T1000 (cell line): ENCODE results near the gene BRME1.
A peak's percentile ranks its signal among the peaks of the same experiment; 100 is the strongest.
"Not testable (repeated sequence)": the region's sequence is repeated elsewhere in the genome, so short reads cannot be mapped to it uniquely, and the experiment has no call there.

Source experiments
- DNase-seq: peaks from one replicate; lab custom pipeline; 2025; ENCODE audit warnings: mixed read lengths; lab: John Stamatoyannopoulos, UW

The BRME1 gene

DNA sequence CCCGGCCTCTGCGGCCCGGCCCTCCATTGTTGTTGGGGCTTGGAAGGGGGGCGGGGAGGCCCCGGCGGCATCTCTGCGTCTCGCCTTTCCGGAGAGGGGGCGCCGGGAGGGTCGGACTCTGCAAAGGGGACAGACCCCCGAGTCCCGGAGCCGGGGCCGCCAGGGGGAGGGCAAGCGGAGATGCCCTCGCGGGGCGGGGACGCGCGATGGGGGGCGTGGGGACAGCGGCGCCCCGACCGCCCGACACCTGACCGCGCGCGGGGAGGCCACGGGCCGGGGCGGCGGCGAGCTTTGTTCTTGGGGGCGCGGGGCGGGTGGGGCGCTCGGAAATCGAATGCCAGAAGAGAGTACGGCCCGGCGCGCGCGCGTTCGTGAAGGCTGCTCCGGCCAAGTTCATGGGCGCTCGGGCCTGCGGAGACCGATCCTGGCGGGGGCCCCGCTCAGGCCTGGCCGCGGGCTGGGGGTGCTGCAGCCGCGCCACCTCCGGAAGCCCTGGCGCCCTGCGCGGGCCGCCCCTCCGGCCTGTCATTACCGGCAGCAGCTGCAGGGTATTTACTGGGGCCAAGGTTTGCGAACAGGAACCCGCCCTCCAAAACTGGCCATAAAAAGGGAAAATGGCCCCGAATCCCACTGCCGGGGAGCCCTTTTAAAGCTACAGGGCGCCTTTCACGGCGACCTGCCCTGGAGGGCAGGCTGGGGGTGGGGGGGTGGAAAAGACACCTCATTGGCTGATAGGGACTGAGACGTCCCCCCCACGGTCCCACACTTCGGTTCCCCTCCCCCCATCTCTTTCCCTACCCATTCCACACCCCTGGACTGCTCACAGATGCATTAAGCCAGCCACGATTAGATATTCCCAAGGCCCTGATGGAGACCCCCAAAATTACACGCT lies 40.1 kb downstream of the BRME1 start:
- no peak for DNase-seq

DNA sequence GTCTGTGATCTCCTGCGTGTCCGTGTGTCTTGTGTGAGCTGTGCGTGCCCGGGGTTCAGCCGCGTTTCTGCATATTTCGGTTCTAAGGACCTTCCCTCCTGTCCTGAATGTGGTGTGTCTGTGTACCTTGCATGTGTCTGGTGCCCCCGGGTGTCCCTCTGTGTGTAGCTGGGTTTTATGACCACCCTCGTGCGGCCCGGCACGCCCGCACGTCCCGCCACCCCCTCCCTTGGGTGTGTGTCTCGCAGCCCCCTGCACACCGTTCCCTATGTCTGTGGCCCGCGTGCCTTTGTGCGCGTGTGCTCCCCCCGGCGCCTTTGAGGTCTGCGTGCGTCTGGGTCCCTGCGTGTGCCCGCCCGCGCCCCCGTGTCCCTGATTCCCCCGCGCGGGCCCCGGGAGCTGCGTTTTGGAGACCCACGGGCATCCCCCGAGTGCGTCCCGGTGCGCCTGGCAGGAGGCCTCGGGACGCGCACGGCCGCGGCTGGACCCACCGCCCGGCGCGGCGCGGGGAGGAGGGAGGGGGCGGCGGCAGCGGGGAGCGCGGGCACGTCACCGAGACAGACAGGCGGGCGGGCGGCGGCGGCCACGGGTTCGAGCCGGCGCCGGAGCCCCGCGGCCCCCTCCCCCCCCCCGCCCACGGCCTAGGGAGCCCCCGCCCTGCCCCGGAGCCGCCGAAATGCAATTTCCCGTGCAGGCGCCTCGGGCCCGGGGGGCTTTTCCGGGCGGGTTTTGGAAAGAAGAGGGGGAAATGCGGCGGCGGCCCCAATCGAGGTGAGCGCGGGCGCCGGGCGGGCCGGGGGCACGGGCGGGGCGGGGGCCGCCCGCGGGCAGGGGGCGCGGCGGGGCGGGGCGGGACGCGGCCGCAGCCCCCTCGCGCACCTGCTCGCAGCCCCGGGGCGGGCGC lies 41.0 kb downstream of the BRME1 start:
- DNase-seq = no peak

DNA sequence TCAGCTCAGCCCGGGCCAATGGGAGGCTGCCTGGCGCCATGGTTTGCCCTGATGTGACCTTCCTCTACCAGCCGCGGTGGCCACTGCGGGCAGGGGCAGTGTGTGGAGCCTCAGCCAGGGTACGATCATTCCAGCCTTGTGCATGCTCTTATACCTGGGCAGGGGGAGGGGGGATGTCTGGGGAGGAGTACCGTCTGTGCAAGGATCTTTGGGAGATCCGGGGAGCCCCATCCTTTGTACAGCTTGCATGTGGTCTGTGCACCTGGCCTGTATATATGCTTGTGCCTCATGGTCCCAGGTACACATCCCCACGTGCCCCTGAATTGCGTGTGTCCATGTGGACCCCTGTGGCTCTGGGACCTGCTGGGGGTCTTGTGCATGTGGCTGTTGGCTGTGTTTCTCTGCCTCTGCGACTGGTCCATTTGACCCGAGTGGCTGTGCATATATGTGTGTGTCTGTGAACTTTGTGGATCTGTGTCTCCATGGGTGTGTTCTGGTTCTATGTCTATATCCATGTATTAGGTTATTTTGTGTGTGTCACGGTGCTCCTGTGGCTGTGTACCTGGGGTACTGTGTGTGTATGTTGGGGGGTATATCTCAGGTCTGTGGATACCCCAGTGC lies 41.8 kb downstream of the BRME1 start:
- no peak for DNase-seq

DNA sequence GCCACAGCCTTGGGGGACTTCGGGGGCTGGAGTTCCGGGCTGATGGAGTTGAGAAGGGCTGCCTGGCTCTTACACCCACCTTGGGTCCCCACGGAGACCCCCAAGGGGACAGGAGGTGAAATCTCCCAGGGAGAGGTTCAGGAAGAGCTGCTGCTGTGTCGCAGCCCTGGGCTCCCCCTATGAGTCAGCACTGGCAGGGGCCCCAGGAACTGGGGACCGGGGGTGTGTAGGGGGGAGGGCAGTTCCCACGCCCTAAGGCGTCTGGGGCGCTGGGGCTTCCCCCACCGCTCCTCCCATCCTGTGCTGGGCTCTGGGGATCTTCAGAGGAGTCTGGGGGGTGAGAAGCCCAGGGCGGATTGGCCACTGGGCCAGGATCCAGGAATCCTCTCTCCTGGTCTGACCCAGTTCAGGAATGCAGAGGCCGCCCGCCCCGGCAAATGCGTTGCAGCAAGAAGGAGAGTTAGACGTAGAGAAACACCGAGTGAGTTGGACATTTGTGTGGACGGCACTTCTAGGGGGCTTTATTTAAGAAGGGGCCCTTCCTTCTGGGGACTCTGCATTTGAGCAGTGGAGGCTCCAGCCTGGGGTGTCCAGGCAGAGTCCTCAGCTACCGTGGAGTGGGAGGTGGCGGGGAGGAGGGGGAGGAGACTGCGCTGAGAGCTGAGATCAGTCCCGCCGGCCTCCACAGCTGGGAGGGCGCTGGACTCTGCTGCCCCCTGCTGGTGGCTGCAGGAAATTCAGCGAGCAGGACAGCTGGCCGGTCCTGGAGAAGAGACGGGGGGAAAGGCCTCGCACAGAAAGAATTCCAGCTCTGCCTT lies 44.0 kb downstream of the BRME1 start:
- peak; percentile 84 for DNase-seq

DNA sequence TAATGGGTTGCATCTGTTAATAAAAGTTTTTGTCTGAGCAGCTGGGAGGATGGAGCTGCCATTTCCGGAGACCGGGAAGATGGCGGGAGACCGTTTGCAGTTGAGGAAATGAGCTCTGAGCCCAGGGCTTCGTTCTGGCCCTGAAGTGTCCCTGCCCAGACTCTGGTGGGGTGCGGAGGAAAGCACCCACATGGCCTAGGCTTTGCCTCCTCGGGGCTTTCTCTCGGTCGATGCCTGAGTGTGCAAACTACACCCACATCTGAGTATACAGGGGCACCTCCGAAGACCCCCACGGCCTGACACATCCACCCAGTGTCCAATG lies 44.6 kb downstream of the BRME1 start:
- DNase-seq = no peak

DNA sequence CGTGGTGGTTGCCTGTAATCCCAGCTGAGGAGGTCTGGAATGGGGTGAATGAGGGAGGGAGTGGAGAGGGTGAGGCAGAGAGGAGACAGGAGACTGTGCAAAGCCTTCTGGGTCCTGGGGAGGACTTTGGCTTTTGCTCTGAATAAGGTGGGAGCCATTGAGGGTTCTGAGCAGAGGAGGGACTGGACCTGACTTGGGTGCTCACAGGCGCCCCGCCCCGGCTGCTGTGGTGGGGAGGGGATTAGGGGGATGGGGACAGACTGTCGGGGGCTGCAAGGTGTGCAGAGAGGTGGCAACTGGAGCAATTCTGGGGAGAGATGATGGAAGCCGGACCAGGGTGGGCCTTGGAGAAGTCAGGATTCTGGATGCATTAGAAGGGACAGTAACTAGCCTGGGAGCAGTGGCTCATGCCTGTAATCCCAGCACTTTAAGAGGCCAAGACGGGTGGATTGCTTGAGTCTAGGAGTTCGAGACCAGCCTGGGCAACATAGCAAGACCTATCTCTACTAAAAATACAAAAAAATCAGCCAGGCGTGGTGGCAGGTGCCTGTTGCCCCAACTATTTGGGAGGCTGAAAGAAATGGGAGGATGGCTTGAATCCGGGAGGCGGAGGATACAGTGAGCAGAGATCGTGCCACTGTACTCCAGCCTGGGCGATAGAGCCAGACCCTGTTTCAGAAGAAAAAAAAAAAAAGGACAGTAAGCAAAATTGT lies 45.1 kb downstream of the BRME1 start:
- DNase-seq = no peak

DNA sequence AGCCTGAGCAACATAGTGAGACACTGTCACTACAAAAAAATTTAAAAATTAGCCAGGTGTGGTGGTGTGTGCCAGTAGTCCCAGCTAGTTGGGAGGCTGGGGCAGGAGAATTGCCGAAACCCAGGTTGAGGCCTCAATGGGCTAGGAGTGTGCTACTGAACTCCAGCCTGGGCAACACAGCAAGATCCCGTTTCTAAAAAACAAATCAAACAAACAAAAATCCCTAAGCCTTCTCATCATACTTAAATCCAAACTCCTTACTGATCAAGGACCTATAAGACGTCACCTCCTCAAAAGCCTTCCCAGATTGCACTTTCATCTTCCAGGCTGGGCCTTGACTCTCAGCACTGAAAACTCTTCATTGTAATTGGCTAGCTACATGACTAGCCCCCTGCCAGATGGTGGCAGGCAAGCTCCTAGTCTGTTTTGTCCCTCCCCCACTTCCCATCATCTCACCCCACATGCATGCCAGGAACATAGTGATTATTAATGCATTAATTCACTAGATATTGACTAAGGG lies 46.5 kb downstream of the BRME1 start:
- DNase-seq = no peak

DNA sequence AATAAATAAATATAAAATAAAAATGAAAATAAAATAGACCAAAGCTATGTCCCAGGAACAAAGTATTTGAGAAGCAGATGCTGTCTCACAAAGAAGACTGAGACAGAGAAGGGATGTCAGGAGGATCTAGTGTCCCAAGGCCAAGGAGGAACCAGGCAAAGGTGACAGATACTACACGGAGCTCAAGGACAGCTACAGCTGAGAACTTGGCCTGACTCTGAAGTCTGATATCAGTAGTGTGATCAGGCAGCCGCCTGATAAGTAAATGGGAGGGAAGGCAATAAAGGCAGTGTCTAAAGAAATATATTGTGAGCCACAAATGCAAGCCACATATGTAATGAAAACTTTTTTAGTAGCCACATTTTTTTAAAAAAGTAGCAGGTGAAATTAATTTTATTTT lies 49.4 kb downstream of the BRME1 start:
- no peak for DNase-seq

DNA sequence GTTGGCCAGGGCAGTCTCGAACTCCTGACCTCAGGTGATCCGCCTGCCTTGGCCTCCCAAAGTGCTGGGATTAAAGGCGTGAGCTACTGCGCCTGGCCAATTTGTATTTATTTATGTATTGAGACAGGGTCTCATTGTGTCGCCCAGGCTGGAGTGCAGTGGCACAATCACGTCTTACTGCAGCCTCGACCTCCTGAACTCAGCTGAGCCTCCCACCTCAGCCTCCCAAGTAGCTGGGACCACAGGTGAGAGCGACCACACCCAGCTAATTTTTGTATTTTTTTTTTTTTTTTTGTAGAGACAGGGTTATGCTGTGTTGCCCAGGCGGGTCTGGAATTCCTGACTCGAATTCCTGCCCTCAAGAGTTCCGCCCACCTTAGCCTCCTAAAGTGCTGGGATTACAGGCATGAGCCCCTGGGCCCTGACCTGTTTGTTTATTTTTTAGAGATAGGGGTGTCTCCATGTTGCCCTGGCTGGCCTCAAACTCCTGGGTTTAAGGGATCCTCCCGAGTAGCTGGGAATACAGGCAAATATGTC lies 53.7 kb downstream of the BRME1 start:
- DNase-seq = not testable (repeated sequence)

DNA sequence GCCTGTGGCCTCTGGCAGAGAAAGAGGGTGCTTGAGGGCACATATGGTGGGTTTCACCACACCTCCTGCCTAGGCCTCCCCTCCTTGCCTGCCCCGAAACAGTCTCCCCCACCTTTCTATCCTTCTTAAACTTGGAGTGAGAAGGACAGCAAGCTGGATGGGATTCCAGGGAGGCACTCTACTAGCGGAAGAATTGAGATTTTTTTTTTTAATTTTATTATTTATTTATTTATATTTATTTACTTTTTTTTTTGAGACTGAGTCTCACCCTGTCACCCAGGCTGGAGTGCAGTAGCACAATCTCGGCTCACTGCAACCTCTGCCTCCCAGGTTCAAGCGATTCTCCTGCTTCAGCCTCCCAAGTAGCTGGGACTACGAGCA lies 54.2 kb downstream of the BRME1 start:
- not testable (repeated sequence) for DNase-seq

DNA sequence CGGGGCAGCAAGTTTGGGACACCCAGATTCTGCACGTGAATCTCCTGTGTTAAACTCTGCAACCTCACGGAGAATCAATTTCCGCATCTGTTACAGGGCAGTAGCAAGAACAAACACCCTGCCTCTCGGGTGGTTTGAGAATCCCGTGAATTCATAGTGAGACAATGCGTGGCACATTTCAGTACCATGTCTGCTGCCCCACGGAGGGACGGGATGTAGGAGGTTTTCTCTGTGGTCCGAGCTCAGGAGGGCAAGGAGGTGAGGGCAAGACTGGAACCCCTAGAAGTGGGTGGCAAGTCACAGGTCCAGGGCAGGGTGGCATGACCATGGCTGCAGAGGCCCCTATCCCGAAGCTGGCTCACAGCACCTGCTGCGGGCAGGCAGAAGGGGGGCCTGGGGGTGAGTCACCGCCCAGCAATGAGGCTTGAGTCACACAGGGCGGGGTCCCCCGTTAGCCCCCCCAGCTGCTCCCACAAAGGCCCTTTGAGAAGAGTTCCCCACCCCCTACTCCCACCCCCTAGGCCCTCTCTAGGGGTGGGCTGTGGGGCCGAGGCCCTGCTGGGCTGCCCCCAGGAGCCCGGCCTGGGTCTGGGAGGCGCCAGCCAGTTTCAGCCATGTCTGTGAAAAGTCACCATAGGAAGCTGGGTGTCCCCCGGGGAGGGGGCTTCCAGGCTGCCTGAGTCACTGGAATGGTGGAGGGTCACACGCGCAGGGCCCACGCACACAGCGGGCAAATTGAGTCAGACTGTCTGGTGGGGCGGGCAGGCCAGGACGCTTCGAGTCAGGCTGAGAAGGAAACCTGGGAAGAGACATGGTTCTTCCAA lies 54.8 kb downstream of the BRME1 start:
- DNase-seq = peak; percentile 85

DNA sequence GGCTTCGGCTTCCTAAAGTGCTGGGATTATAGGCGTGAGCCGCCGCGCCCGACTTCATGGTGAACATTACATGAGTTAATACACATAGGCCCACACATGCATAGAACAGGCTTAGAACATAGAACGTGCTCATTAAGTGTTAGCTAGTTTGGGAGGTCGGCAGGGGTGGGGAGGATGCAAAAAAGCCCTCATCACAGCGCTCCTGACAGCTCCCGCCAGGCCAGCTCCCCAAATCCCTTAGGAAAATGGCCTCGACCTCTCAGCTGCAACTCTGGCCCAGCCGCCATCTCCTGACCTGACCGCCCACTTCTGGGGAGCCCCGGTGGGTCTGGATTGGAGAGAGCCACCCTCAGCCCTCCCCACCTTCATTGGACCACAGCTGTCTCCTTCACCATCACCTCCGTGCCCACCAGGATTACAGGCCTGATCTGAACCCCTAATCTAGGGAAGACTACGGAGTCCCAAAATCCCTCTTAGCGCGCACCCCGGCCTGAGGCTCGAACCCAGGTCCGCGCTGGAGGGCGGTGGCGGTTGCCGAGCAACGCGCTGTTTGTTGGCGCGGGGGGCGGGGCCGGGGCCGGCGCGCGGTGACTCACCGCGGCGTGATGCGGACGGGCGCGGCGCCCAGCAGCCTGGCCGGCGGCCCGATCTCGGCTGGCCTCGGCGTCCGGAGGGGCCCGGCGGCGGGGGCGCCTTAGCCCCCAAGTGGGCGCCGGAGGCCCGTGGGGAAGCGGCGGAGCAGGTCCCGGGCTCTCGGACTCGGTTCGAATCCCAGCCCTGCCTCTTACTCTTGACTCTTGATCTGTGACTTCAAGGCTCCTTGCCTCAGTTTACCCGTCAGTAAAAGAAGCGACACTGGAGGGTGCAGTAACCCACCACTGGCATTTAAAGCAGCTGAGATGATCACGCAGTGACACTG lies 55.7 kb downstream of the BRME1 start:
- DNase-seq = peak; percentile 80

DNA sequence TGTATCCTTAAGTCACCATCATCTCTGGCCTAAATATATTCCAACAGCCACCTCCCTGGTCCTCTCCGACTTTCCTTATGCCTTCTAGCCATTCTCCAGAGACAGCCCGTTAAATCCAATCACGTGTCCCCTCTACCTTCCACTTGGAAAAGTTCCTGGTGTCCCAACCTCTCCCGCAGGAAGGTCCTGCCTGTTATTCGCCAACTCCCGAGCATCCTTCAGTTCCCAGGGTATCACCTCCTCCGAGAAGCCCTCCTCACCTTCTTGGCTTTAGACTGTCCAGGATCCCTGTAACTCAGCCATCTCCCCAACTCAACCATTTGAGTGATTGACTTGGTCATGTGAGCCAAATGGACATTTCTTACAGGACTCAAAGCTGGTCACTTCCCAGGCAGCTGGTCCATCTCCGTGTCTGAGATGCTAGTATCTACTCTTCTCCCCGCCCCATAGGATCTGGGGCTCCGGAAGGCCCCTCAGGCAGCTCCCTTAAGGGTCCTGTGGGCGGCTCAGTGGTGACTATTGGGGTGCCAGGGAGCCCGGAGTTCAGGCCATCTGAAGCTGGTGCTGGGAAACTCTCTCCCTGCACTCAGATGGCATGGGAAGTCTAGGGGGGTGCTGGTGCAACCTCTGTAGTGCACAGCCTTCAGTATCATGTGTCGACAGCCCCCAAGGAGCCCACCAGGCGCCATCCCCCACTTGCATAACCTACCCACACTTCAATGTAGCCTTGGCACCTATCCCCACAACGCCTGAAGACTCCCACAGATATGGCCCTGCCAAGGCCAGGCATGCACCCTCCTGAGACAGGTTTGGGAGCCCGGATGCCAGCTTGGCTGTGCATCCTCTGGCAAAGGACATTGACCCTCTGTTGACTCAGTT lies 56.9 kb downstream of the BRME1 start:
- DNase-seq = no peak

DNA sequence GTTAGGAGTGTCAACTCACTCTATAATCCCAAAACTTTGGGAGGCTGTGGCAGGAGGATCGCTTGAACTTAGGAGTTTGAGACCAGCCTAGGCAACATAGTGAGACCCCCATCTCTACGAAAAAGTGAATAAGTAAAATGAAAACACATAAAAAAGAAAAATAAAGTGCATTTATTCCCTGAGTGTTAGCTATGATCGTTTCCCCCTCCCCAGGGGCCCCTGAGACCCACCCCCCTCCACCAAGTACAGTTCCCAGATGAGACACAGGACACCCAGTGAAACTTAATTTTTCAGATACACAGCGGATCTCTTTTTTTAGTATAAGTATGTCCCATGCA lies 57.6 kb downstream of the BRME1 start:
- DNase-seq = no peak

DNA sequence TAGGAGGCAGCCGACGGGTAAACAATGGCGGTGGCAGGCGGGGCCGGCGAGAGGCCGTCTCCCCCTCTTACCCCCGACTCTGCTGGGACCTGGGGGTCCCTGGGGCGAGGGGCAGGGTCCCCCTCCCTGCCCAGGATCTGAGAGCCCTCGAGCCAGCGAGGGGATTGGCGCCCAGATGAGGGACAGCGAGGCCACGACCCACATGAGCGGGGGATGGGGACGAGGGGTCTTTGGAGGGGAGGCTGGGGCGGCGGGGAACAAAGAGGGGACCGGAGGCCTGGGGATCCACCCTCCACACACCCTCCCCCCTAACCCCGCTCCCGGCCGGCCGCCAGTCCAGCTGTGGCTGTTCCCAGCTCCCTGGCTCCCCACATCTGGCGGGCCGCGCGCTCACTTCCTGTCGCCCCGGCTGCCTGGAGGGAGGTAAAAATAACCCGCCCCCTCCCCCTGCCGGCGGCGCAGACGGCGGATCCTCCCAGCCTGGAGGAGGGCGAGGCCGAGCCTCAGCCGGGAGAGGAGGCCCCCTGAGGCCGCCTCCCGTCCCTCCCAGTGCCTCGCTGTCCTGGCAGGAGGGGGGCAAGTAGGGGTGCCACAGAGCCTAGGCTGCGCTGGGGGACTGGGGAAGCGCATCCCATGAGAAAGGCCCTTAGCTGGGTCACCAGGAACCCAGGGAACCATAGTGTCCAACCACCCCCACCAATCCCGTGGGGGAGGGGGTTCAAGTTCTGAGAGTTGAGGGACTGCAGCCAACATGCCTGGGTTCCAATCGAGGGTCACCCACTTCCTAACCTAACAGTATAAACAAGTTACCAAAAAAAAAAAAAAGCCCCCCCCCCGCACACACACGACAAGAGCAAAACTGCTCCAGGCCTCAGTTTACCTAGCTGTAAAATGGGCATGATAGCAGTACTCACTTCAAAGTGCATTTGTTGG lies 58.2 kb downstream of the BRME1 start:
- peak; percentile 74 for DNase-seq

DNA sequence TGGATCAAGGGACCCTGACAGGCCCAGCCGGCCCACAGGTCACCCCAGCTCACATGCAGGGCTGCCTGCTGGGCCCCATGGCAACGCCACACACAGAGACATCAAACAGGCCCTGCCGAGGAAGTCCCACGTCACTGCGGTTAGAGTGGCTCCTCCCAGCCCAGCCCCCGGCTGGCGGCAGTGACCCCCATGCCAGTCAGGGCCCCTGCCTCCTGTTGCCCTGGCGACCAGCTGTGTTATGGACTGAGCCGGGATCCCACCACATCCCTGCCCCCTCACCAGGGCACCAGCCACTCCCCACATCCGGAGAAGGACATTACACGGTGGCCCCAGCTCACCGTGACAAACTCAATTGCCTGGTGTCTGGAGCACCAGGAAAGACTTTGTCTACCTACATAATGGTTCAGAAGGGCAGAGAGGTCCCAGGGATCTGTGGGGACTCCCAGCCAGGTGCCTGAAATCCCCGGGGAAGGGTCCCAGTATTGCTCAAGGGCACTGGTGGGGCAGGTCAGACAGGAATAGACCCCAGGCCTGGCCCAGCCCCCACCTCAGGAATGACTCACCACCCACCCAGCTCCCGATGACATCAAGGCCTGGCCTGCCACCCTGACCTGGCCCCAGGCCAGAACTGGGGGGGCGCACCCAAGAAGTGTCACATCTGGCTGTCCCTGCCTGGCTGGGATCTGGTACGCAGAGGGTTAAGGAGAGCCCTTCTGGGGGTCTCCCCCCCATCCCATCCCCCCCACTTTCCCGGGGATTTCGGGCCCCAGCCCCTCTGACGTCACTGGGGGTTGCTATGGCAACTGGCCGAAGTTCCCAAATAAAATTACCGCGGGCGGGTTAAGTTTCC lies 59.1 kb downstream of the BRME1 start:
- DNase-seq = peak; percentile 97
